Vagina (tissue), 2 donors: ENCODE data around the gene CNIH1. TPM values are rescaled to one million over a fixed set of nuclear protein-coding genes. Genes with fewer than 3 reads are reported as not detected.

Source experiments
- DNase-seq, 2 donors: peaks; one replicate each; pipeline ENCODE4 v3.0.0-alpha.2; 2017; ENCODE audit errors: extremely low spot score in 2 of 2
- H3K27ac ChIP-seq: fragments of 200-600 bp; sonication (generic); one replicate; pipeline ENCODE4 v1.5.1; 2019
- H3K27me3 ChIP-seq: fragments of 200-600 bp; sonication (generic); one replicate; pipeline ENCODE4 v1.5.1; 2019
- H3K36me3 ChIP-seq, 2 donors: fragments of 200-600 bp; sonication (generic); one replicate each; pipeline ENCODE4 v1.5.1; 2017 to 2019
- H3K4me1 ChIP-seq: fragments of 200-600 bp; sonication (generic); one replicate; pipeline ENCODE4 v1.5.1; 2019
- H3K4me3 ChIP-seq, 2 donors: fragments of 200-600 bp; sonication (generic); 1 replicate in 1 of 2; 2 replicates in 1 of 2; pipeline ENCODE4 v1.5.1; 2016 to 2019
- H3K9me3 ChIP-seq: fragments of 200-600 bp; sonication (generic); one replicate; pipeline ENCODE4 v1.5.1; 2019
- CTCF ChIP-seq, 3 experiments: fragments of 450-650 bp in 2 of 3; fragments of 200-600 bp in 1 of 3; sonication (generic) in 1 of 3; IDR thresholded peaks; one replicate each; pipeline ENCODE4 v1.5.1; 2017 to 2019; ENCODE audit warnings: antibody characterized with exemption in 3 of 3, mild to moderate bottlenecking in 2 of 3, moderate library complexity in 2 of 3
- POLR2A ChIP-seq, 2 donors: fragments of 450-650 bp; IDR thresholded peaks; one replicate each; pipeline ENCODE4 v1.6.1; 2017; ENCODE audit warnings: antibody characterized with exemption in 2 of 2, mild to moderate bottlenecking in 2 of 2, moderate library complexity in 2 of 2
- POLR2AphosphoS5 ChIP-seq, 2 donors: sonication (generic); formaldehyde crosslinking; IDR thresholded peaks; one replicate each; pipeline ENCODE4 v1.9.0; 2017; ENCODE audit warnings: antibody characterized with exemption in 2 of 2, mild to moderate bottlenecking in 2 of 2, low read depth in 1 of 2; ENCODE audit not compliant: insufficient read depth in 1 of 2
- intact Hi-C: fragments of 100-400 bp; cut with DNase I; formaldehyde crosslinking; loops from one replicate; pipeline ENCODE4 v1.15.1; 2023
- total RNA-seq: library from RNA; depleted of rRNA; stranded (reverse); fragments of >200 nt; gene quantifications from one replicate; pipeline ENCODE4 v1.2.3, GENCODE V29; 2016

Gene CNIH1
- total RNA-seq, 1 donor from 2014 or later: 124 TPM

GRCh38 chr14:54428527-54428926 lies 12.6 kb downstream of the CNIH1 start:
- H3K4me1 ChIP-seq: peaks cover 8% of the 10 kb centered on the region
- TF ChIP-seq POLR2AphosphoS5 (IDR thresholded peaks at IDR 0.05; ENCODE audit: insufficient read depth in 1 of 2, low read depth in 1 of 2) (no peak), POLR2A (IDR thresholded peaks at IDR 0.05) (no peak), CTCF (IDR thresholded peaks at IDR 0.05) (no peak)
- no peaks in the 10 kb centered on the region for H3K9me3 ChIP-seq
- no peaks in the 10 kb centered on the region for H3K27me3 ChIP-seq
- peaks cover 0 to 52% of the 10 kb centered on the region in 2 donors for H3K36me3 ChIP-seq
- no peak overlapping the region for H3K4me3 ChIP-seq
- no peak for DNase-seq
- intact Hi-C loops: no loop called here
- no peak overlapping the region for H3K27ac ChIP-seq

- intact Hi-C loops: no loop called here
- H3K4me3 ChIP-seq: no peak overlapping the region
- no peak for DNase-seq
- H3K9me3 ChIP-seq: no peaks in the 10 kb centered on the region
- no peak overlapping the region for H3K27ac ChIP-seq
- TF ChIP-seq POLR2AphosphoS5 (IDR thresholded peaks at IDR 0.05; ENCODE audit: insufficient read depth in 1 of 2, low read depth in 1 of 2) (no peak), CTCF (IDR thresholded peaks at IDR 0.05) (no peak), POLR2A (IDR thresholded peaks at IDR 0.05) (no peak)
- H3K27me3 ChIP-seq: no peaks in the 10 kb centered on the region
- peaks cover 8% of the 10 kb centered on the region for H3K4me1 ChIP-seq
- H3K36me3 ChIP-seq: peaks cover 0 to 52% of the 10 kb centered on the region in 2 donors
Measured at GRCh38 chr14:54427871-54428270, 13.3 kb downstream of the CNIH1 start.

- H3K9me3 ChIP-seq: no peaks in the 10 kb centered on the region
- no peaks in the 10 kb centered on the region for H3K27me3 ChIP-seq
- H3K4me1 ChIP-seq: no peaks in the 10 kb centered on the region
- TF ChIP-seq POLR2AphosphoS5 (IDR thresholded peaks at IDR 0.05; ENCODE audit: insufficient read depth in 1 of 2, low read depth in 1 of 2): no peak
- no peak for TF ChIP-seq POLR2A (IDR thresholded peaks at IDR 0.05)
- TF ChIP-seq CTCF (IDR thresholded peaks at IDR 0.05): no peak
- intact Hi-C loops: no loop called here
- H3K36me3 ChIP-seq: peaks cover 0 to 46% of the 10 kb centered on the region in 2 donors
- H3K4me3 ChIP-seq: no peak overlapping the region
- no peak for DNase-seq
- no peak overlapping the region for H3K27ac ChIP-seq
Measured at GRCh38 chr14:54425537-54426274, 15.5 kb downstream of the CNIH1 start.

- Histone ChIP-seq H3K27ac (no peak overlapping the region), H3K4me3 (no peak overlapping the region), H3K27me3 (no peaks in the 10 kb centered on the region), H3K36me3 (peaks cover 0 to 41% of the 10 kb centered on the region in 2 donors), H3K9me3 (no peaks in the 10 kb centered on the region), H3K4me1 (no peaks in the 10 kb centered on the region)
- TF ChIP-seq POLR2AphosphoS5 (IDR thresholded peaks at IDR 0.05; ENCODE audit: insufficient read depth in 1 of 2, low read depth in 1 of 2): no peak
- intact Hi-C loops: no loop called here
- DNase-seq: no peak
Measured at GRCh38 chr14:54425068-54425467, 16.1 kb downstream of the CNIH1 start.

GRCh38 chr14:54424479-54424901 lies 16.7 kb downstream of the CNIH1 start:
- no peak overlapping the region for H3K27ac ChIP-seq
- no peak for TF ChIP-seq CTCF (IDR thresholded peaks at IDR 0.05)
- TF ChIP-seq POLR2A (IDR thresholded peaks at IDR 0.05): no peak
- no peak for TF ChIP-seq POLR2AphosphoS5 (IDR thresholded peaks at IDR 0.05; ENCODE audit: insufficient read depth in 1 of 2, low read depth in 1 of 2)
- H3K36me3 ChIP-seq: peaks cover 0 to 35% of the 10 kb centered on the region in 2 donors
- H3K27me3 ChIP-seq: no peaks in the 10 kb centered on the region
- no peak overlapping the region for H3K4me3 ChIP-seq
- H3K9me3 ChIP-seq: no peaks in the 10 kb centered on the region
- DNase-seq: no peak
- intact Hi-C loops: no loop called here
- no peaks in the 10 kb centered on the region for H3K4me1 ChIP-seq
